GM12891 (cell line): ENCODE measurements around the gene RSPO4.

Experiments
- PAX5 ChIP-seq: IDR thresholded peaks from 2 replicates; pipeline ENCODE4 v1.6.1; 2011; ENCODE audit warnings: low read length, moderate library complexity, mild to moderate bottlenecking; ENCODE audit not compliant: insufficient read depth, severe bottlenecking
- POLR2A ChIP-seq: IDR thresholded peaks from 2 replicates; pipeline ENCODE4 v1.6.1; 2011; ENCODE audit warnings: low read depth, low read length, control low read depth
- POLR2AphosphoS5 ChIP-seq: IDR thresholded peaks from 2 replicates; pipeline ENCODE4 v1.6.1; 2011; ENCODE audit warnings: low read depth, low read length, control low read depth
- POU2F2 ChIP-seq: IDR thresholded peaks from 2 replicates; pipeline ENCODE4 v1.6.1; 2011; ENCODE audit warnings: low read depth, mild to moderate bottlenecking, control low read depth, low read length, moderate library complexity
- SPI1 ChIP-seq: IDR thresholded peaks from 2 replicates; pipeline ENCODE4 v1.6.1; 2011; ENCODE audit warnings: low read depth, low read length, control low read depth
- TAF1 ChIP-seq: IDR thresholded peaks from 2 replicates; pipeline ENCODE4 v1.6.1; 2011; ENCODE audit warnings: low read depth, low read length, control low read depth

GRCh38 chr20:953742-954141 lies 48.4 kb downstream of the RSPO4 start:
- no peak for TF ChIP-seq POLR2AphosphoS5
- TF ChIP-seq PAX5: no peak
- TF ChIP-seq TAF1: no peak
- TF ChIP-seq POLR2A: no peak
- no peak for TF ChIP-seq SPI1
- no peak for TF ChIP-seq POU2F2
